Measurements from ENCODE around the gene C3orf52. TPM values are rescaled to one million over a fixed set of nuclear protein-coding genes. Genes with fewer than 3 reads are reported as not detected.

C3orf52 gene
- total and polyA plus RNA-seq, 2 experiments from 2014 or later = 9.3 to 20.7 TPM

- Histone ChIP-seq H3K9me3 (ENCODE audit: low read depth) (no peaks in the 10 kb centered on the region), H3K27me3 (no peaks in the 10 kb centered on the region), H3K36me3 (replicated peaks; ENCODE audit: insufficient read depth, low read depth) (no peaks in the 10 kb centered on the region), H3K9me2 (replicated peaks; ENCODE audit: insufficient read depth) (no peaks in the 10 kb centered on the region), H3K4me1 (ENCODE audit: insufficient read depth) (no peaks in the 10 kb centered on the region), H4K20me1 (ENCODE audit: insufficient read depth, poor library complexity, severe bottlenecking) (no peaks in the 10 kb centered on the region), H2AFZ (no peak overlapping the region), H3K4me3 (no peak overlapping the region), H3K27ac (no peak overlapping the region), H3K79me2 (no peaks in the 10 kb centered on the region), H3K4me2 (no peak overlapping the region)
- TF ChIP-seq CTCF (IDR thresholded peaks at IDR 0.05; ENCODE audit: poor library complexity) (no peak), EZH2phosphoT487 (IDR thresholded peaks at IDR 0.05; ENCODE audit: low read depth, severe bottlenecking, unreplicated experiment) (no peak), EZH2 (IDR thresholded peaks at IDR 0.05; ENCODE audit: borderline replicate concordance) (no peak)
- 83% methylated on average over 1 of the region's 1 CpG for WGBS (ENCODE audit: low lambda C conversion rate, missing lambda C conversion rate)
- no peak for DNase-seq (ENCODE audit: low spot score)
These were observed 54.4 kb downstream of the C3orf52 start for GRCh38 chr3:112140584-112140983.

- Histone ChIP-seq H3K4me2 (no peak overlapping the region), H3K36me3 (replicated peaks; ENCODE audit: insufficient read depth, low read depth) (no peaks in the 10 kb centered on the region), H3K9me3 (ENCODE audit: low read depth) (no peaks in the 10 kb centered on the region), H3K4me3 (no peak overlapping the region), H3K9me2 (replicated peaks; ENCODE audit: insufficient read depth) (no peaks in the 10 kb centered on the region), H3K79me2 (no peaks in the 10 kb centered on the region), H4K20me1 (ENCODE audit: insufficient read depth, poor library complexity, severe bottlenecking) (no peaks in the 10 kb centered on the region), H3K27me3 (no peaks in the 10 kb centered on the region), H2AFZ (no peak overlapping the region), H3K27ac (no peak overlapping the region), H3K4me1 (ENCODE audit: insufficient read depth) (no peaks in the 10 kb centered on the region)
- 93% methylated on average over 2 of the region's 2 CpGs for WGBS (ENCODE audit: low lambda C conversion rate, missing lambda C conversion rate)
- DNase-seq (ENCODE audit: low spot score) = no peak
- TF ChIP-seq EZH2 (IDR thresholded peaks at IDR 0.05; ENCODE audit: borderline replicate concordance) = no peak
- TF ChIP-seq EZH2phosphoT487 (IDR thresholded peaks at IDR 0.05; ENCODE audit: low read depth, severe bottlenecking, unreplicated experiment) = no peak
- no peak for TF ChIP-seq CTCF (IDR thresholded peaks at IDR 0.05; ENCODE audit: poor library complexity)
These were observed 55.1 kb downstream of the C3orf52 start for GRCh38 chr3:112141293-112141692.

GRCh38 chr3:112143251-112143650 is 57.1 kb downstream of the C3orf52 start:
- Histone ChIP-seq H3K9me2 (replicated peaks; ENCODE audit: insufficient read depth) (no peaks in the 10 kb centered on the region), H3K27ac (no peak overlapping the region), H3K36me3 (replicated peaks; ENCODE audit: insufficient read depth, low read depth) (no peaks in the 10 kb centered on the region), H3K79me2 (no peaks in the 10 kb centered on the region), H3K4me2 (no peak overlapping the region), H3K4me1 (ENCODE audit: insufficient read depth) (no peaks in the 10 kb centered on the region), H4K20me1 (ENCODE audit: insufficient read depth, poor library complexity, severe bottlenecking) (no peaks in the 10 kb centered on the region), H3K4me3 (no peak overlapping the region), H3K27me3 (no peaks in the 10 kb centered on the region), H3K9me3 (ENCODE audit: low read depth) (no peaks in the 10 kb centered on the region), H2AFZ (no peak overlapping the region)
- WGBS (ENCODE audit: low lambda C conversion rate, missing lambda C conversion rate) = 96% methylated on average over 1 of the region's 1 CpG
- TF ChIP-seq EZH2phosphoT487 (IDR thresholded peaks at IDR 0.05; ENCODE audit: low read depth, severe bottlenecking, unreplicated experiment) (no peak), CTCF (IDR thresholded peaks at IDR 0.05; ENCODE audit: poor library complexity) (no peak), EZH2 (IDR thresholded peaks at IDR 0.05; ENCODE audit: borderline replicate concordance) (no peak)
- DNase-seq (ENCODE audit: low spot score) = no peak

GRCh38 chr3:112143689-112144088 is 57.5 kb downstream of the C3orf52 start:
- no peaks in the 10 kb centered on the region for H3K79me2 ChIP-seq
- no peak overlapping the region for H3K4me2 ChIP-seq
- H3K4me3 ChIP-seq = no peak overlapping the region
- no peak overlapping the region for H2AFZ ChIP-seq
- H4K20me1 ChIP-seq (ENCODE audit: insufficient read depth, poor library complexity, severe bottlenecking) = no peaks in the 10 kb centered on the region
- WGBS (ENCODE audit: low lambda C conversion rate, missing lambda C conversion rate) = 100% methylated on average over 1 of the region's 1 CpG
- no peak for DNase-seq (ENCODE audit: low spot score)
- no peaks in the 10 kb centered on the region for H3K9me2 ChIP-seq (replicated peaks; ENCODE audit: insufficient read depth)
- H3K9me3 ChIP-seq (ENCODE audit: low read depth) = no peaks in the 10 kb centered on the region
- no peaks in the 10 kb centered on the region for H3K27me3 ChIP-seq
- no peaks in the 10 kb centered on the region for H3K4me1 ChIP-seq (ENCODE audit: insufficient read depth)
- no peak overlapping the region for H3K27ac ChIP-seq
- H3K36me3 ChIP-seq (replicated peaks; ENCODE audit: insufficient read depth, low read depth) = no peaks in the 10 kb centered on the region
- TF ChIP-seq EZH2 (IDR thresholded peaks at IDR 0.05; ENCODE audit: borderline replicate concordance) (no peak), EZH2phosphoT487 (IDR thresholded peaks at IDR 0.05; ENCODE audit: low read depth, severe bottlenecking, unreplicated experiment) (no peak), CTCF (IDR thresholded peaks at IDR 0.05; ENCODE audit: poor library complexity) (no peak)
